Measurements from ENCODE around the gene OR11L1.

The OR11L1 gene, protein sequence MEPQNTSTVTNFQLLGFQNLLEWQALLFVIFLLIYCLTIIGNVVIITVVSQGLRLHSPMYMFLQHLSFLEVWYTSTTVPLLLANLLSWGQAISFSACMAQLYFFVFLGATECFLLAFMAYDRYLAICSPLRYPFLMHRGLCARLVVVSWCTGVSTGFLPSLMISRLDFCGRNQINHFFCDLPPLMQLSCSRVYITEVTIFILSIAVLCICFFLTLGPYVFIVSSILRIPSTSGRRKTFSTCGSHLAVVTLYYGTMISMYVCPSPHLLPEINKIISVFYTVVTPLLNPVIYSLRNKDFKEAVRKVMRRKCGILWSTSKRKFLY

DNA sequence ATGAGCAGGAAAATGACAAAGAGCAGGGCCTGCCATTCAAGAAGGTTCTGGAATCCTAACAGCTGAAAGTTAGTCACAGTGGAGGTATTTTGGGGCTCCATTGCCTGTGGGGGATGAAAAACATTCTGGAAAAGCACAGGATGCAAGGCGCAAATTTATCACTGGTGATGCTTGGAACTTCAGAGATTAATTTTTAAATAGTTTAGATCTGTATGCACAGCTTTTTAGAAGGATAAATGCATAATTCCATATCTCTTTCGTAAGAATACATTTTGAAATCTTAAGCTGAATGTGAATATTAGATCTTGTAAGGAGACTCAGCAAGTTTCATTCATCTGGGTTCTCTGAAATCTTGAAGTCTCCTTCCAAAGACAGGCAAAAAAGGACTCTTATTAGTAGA lies at the start of gene OR11L1:
Gene OR11L1 (minus strand): TSS at position 101 of the 400 bp plus-strand sequence. CDS start 0 bp downstream, at position 101.
- TF ChIP-seq, protein P1, sequence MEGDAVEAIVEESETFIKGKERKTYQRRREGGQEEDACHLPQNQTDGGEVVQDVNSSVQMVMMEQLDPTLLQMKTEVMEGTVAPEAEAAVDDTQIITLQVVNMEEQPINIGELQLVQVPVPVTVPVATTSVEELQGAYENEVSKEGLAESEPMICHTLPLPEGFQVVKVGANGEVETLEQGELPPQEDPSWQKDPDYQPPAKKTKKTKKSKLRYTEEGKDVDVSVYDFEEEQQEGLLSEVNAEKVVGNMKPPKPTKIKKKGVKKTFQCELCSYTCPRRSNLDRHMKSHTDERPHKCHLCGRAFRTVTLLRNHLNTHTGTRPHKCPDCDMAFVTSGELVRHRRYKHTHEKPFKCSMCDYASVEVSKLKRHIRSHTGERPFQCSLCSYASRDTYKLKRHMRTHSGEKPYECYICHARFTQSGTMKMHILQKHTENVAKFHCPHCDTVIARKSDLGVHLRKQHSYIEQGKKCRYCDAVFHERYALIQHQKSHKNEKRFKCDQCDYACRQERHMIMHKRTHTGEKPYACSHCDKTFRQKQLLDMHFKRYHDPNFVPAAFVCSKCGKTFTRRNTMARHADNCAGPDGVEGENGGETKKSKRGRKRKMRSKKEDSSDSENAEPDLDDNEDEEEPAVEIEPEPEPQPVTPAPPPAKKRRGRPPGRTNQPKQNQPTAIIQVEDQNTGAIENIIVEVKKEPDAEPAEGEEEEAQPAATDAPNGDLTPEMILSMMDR (IDR thresholded peaks at IDR 0.05) = no peak
- no peak for TF ChIP-seq ZFX (IDR thresholded peaks at IDR 0.05; ENCODE audit: borderline replicate concordance)
- H3K27ac ChIP-seq = no peak within 1 kb of the TSS

DNA sequence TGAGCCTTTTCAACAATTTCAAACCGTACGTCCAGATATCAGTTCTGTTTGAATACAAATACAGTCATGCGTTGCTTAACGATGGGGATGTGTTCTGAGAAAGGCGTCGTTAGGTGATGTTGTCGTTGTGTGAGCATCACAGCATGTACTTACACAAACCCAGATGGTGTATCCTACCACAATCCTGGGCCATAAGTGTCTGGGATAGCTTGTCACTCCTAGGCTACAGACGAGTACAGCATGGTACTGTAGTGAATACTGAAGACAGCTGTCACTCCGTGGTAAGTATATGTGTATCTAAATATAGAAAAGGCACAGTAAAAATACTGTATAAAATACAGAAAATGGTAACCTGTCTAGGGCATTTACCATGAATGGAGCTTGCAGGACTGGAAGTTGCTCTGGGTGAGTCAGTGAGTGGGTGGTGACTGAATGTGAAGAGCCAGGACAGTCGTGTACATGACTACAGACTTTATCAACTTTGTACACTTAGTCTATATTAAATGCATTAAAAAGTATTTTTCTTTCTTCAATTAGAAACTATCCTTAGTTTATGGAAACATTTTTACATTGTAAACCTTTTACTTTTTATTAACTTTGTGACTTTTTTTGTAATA lies 43.2 kb upstream of the OR11L1 start:
- TF ChIP-seq, protein P1 (IDR thresholded peaks at IDR 0.05) = no peak
- TF ChIP-seq ZFX (IDR thresholded peaks at IDR 0.05; ENCODE audit: borderline replicate concordance) = no peak
- H3K27ac ChIP-seq = no peak overlapping the region

DNA sequence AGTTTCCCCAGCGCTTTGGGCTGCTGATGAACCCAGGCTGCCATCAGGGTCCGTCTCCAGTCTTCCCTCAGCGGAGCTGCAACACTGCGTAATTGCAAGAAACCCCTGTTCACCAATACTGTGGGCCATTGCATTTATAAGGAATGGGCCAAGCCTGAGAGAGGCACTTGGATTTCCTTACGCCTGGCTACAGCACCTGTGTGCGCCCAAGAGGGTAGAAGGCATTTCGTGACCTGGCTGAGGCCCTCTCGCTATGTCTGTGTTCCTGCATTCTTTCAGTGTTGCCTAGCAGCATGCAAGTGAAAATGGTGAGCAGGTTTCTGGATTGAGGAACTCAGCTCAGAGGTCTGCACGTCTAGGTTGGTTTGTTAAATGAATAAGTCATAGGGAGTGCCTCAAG lies 41.6 kb upstream of the OR11L1 start:
- H3K27ac ChIP-seq = no peak overlapping the region
- TF ChIP-seq, protein P1 (IDR thresholded peaks at IDR 0.05) = no peak
- TF ChIP-seq ZFX (IDR thresholded peaks at IDR 0.05; ENCODE audit: borderline replicate concordance) = no peak

DNA sequence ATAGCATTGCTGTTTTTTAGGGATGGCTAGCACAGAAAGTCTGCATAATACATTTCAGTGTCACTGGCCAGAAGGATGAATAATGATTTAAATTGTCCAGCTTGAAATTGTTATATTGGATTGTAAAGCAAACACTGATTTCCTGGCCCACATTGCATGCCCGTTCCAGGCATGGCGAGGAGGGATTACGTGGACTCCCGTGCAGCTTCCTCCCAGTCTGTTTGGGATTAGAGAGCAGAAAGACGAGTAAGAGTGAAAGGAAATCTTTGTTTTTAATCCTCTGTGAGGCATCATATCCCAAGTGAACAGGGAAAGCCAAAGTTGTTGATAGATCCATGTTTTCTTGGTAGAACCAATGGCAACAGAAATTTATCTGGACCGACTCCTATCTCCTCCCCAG lies 23.7 kb upstream of the OR11L1 start:
- TF ChIP-seq ZFX (IDR thresholded peaks at IDR 0.05; ENCODE audit: borderline replicate concordance) = no peak
- TF ChIP-seq, protein P1 (IDR thresholded peaks at IDR 0.05) = no peak
- H3K27ac ChIP-seq = no peak overlapping the region

DNA sequence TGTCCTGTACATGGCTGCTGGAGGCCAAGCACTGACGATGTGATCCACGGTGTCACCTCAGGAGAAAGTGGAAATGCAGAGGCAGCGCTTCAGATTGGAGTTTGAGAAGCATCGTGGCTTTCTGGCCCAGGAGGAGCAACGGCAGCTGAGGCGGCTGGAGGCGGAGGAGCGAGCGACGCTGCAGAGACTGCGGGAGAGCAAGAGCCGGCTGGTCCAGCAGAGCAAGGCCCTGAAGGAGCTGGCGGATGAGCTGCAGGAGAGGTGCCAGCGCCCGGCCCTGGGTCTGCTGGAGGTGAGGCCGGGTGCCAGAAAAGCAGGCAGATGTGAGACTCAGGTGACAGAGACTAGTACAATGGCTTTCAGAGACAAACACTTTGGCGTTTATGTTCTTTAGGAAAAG lies 22.9 kb upstream of the OR11L1 start:
- H3K27ac ChIP-seq = no peak overlapping the region
- no peak for TF ChIP-seq ZFX (IDR thresholded peaks at IDR 0.05; ENCODE audit: borderline replicate concordance)
- TF ChIP-seq, protein P1 (IDR thresholded peaks at IDR 0.05) = no peak

DNA sequence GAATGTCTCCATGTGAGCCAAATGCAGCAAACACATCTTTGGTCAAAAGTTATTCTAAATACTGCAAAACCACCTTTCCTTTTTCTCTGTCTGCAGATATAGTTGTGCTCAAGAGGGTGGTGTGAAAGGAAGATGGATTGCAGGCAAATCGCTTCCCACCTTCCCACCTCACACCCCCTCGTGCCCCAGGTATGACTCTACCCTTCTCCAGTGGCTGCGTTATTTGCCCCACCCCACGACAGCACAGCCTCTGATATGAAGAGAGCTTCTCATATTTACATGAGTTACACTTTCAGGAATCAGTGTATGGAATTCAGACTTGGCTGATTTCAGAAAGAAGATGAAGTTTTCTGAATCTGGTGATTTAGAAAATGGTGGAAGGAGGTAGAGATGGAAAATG lies 21.1 kb upstream of the OR11L1 start:
- TF ChIP-seq, protein P1 (IDR thresholded peaks at IDR 0.05) = no peak
- TF ChIP-seq ZFX (IDR thresholded peaks at IDR 0.05; ENCODE audit: borderline replicate concordance) = no peak
- H3K27ac ChIP-seq = no peak overlapping the region

DNA sequence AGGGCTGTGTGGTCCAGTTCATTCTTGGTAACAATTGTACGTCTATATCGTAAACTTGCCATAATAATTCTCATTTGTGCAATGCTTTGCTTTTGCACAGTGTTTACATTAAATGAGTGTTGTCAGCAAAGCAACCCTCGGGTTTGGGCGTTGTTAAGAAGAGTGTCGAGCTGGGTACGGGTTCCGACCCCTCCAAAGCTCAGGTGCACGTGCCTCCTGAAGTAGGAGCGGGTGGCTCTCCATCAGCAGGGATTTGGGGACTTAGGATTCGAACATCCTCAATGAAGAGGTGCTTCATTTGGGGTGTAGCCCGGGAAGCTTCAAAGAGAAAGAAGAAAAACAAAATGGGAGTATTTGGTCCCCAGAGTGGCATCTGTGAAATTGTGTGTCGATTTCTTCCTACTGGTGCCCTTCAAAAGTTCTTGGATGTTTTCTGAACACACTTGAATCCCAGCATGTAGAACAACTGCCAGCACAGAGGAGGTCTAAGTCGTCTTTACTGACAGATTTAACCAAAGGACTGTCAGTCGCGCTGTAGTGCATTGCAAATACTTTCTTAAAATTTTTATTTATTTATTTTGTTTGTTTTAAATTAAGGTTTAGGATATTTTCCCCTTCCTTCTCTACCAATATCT lies 16.4 kb upstream of the OR11L1 start:
- H3K27ac ChIP-seq = no peak overlapping the region

More for the DNA sequence above, 16.4 kb upstream of the OR11L1 start:
- no peak for TF ChIP-seq ZFX (IDR thresholded peaks at IDR 0.05; ENCODE audit: borderline replicate concordance)
- TF ChIP-seq, protein P1 (IDR thresholded peaks at IDR 0.05) = no peak

Measured in 22Rv1 (cell line).